Stimulated activated naive CD8-positive, alpha-beta T cell treated with anti-CD3 and anti-CD28 coated beads, Interleukin-15, Interleukin-2, amounts not matched to agents 100 U/mL and 50 U/mL, for 24 hours (primary cell): ENCODE results near the gene SLBP.

ENCODE experiments used
- ATAC-seq: fragments of 150-1000 bp; cut with Tn5 transposase; one replicate; pipeline ENCODE4 v1.10.0; 2021
- DNase-seq: peaks from one replicate; pipeline ENCODE4 v3.0.0; 2021

Gene SLBP

GRCh38 chr4:1655081-1655480 is 57.0 kb downstream of the SLBP start:
- ATAC-seq = no peak
- DNase-seq = no peak

- DNase-seq = no peak
- ATAC-seq = no peak
These were observed 57.7 kb downstream of the SLBP start for GRCh38 chr4:1654216-1654955.

- DNase-seq (no peak), ATAC-seq (no peak)
These were observed 58.3 kb downstream of the SLBP start for GRCh38 chr4:1653776-1654175.

- DNase-seq = no peak
- ATAC-seq = no peak
These were observed 60.0 kb downstream of the SLBP start for GRCh38 chr4:1652088-1652487.

- ATAC-seq = no peak
These were observed 60.5 kb downstream of the SLBP start for GRCh38 chr4:1651609-1652008.

GRCh38 chr4:1648962-1649361 is 63.2 kb downstream of the SLBP start:
- no peak for ATAC-seq
- no peak for DNase-seq

More at GRCh38 chr4:1651609-1652008, 60.5 kb downstream of the SLBP start:
- no peak for DNase-seq

GRCh38 chr4:1647432-1647831 is 64.7 kb downstream of the SLBP start:
- DNase-seq (no peak), ATAC-seq (no peak)

- DNase-seq = no peak
- no peak for ATAC-seq
These were observed 65.4 kb downstream of the SLBP start for GRCh38 chr4:1646690-1647089.

- DNase-seq (no peak), ATAC-seq (no peak)
These were observed 67.0 kb downstream of the SLBP start for GRCh38 chr4:1644891-1645657.

GRCh38 chr4:1643971-1644735 is 68.0 kb downstream of the SLBP start:
- ATAC-seq = no peak
- no peak for DNase-seq
